Activated naive CD8-positive, alpha-beta T cell treated with anti-CD3 and anti-CD28 coated beads, Interleukin-2, amount 50 U/mL, for 24 hours (primary cell): ENCODE data around the gene BAIAP2L1.
A peak's percentile ranks its signal among the peaks of the same experiment; 100 is the strongest.

Experiments used
- ATAC-seq: fragments of 150-1000 bp; cut with Tn5 transposase; one replicate; pipeline ENCODE4 v1.10.0; 2021
- DNase-seq: peaks from one replicate; pipeline ENCODE4 v3.0.0; 2021
- H3K27ac Mint-ChIP-seq: one replicate; pipeline ENCODE4 v1.8.0; 2021; ENCODE audit warnings: mild to moderate bottlenecking, mixed read lengths
- H3K27me3 Mint-ChIP-seq: one replicate; pipeline ENCODE4 v1.8.0; 2021; ENCODE audit warnings: mixed read lengths
- H3K36me3 Mint-ChIP-seq: one replicate; pipeline ENCODE4 v1.8.0; 2021; ENCODE audit warnings: low read depth, mixed read lengths
- H3K4me1 Mint-ChIP-seq: one replicate; pipeline ENCODE4 v1.8.0; 2021; ENCODE audit warnings: mixed read lengths
- H3K4me3 Mint-ChIP-seq: one replicate; pipeline ENCODE4 v1.8.0; 2021; ENCODE audit warnings: mild to moderate bottlenecking, moderate library complexity, mixed read lengths
- H3K9me3 Mint-ChIP-seq: one replicate; pipeline ENCODE4 v1.8.0; 2021; ENCODE audit warnings: mixed read lengths

BAIAP2L1 gene

DNA sequence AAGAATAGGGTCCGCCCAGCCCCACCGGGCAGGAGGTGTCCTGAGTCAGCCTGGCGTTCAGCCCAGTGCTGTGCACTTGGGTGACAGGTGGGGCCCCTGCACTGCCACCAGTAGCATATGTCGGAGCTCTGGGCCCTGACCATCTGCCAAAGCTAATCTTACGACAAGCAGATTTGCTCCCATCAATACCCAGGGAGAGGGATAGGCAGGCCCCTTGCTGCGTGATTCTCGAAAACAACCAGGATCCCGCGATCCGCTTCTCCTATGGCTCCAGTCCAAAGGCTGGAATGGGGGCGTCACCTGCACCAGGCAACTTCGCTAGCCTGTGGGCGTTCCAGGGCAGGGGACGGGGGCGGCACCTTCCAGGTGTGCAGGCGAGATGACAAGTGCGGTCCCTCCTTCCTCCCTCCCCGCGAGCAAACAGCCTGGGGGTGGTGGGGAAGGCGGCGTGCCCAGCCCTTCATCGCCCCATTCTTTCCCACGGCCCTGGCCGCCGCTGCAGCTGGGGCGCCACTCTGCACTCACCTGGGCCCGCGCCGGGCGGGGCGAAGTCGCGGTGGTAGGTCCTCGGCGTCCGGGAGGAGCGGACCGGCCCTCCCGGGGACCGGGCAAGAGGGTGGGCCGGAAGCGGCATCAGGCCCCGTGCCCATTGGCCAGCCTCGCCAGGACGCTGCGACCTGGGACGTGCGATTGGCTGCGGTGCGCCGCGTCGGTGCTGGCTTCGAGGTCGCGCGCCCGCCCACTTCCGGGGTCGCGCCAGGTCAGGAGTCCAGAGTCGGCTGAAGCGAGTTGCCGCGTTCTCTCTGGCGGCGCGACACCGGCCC is 149.1 kb downstream of the BAIAP2L1 start, which contains the start of gene TECPR1:
TECPR1 (minus strand) TSS at position 632 of the 824 bp plus-strand sequence. CDS start 6,086 bp downstream, outside the sequence.
- H3K4me3 Mint-ChIP-seq = peak within 1 kb of the TSS; percentile 96
- H3K9me3 Mint-ChIP-seq = no peaks in the 10 kb centered on the region
- ATAC-seq (peak; percentile 98), DNase-seq (peak; percentile 92)
- H3K27ac Mint-ChIP-seq = peak within 1 kb of the TSS; percentile 93
- H3K4me1 Mint-ChIP-seq = peaks cover 55% of the 10 kb centered on the region
- no peaks in the 10 kb centered on the region for H3K27me3 Mint-ChIP-seq
- H3K36me3 Mint-ChIP-seq = peaks cover 16% of the 10 kb centered on the region

- Mint-ChIP-seq H3K4me1 (peaks cover 53% of the 10 kb centered on the region), H3K9me3 (no peaks in the 10 kb centered on the region), H3K4me3 (peak overlapping the region; percentile 96), H3K36me3 (peaks cover 10% of the 10 kb centered on the region), H3K27me3 (no peaks in the 10 kb centered on the region), H3K27ac (peak overlapping the region; percentile 93)
- ATAC-seq (no peak), DNase-seq (peak; percentile 7)
These were observed 149.7 kb downstream of the BAIAP2L1 start for GRCh38 chr7:98251231-98251600.

GRCh38 chr7:98250789-98251188 is 150.1 kb downstream of the BAIAP2L1 start:
- ATAC-seq = peak; percentile 29
- Mint-ChIP-seq H3K27ac (peak overlapping the region; percentile 93), H3K4me3 (peak overlapping the region; percentile 96), H3K4me1 (peaks cover 51% of the 10 kb centered on the region), H3K27me3 (no peaks in the 10 kb centered on the region), H3K36me3 (peaks cover 9% of the 10 kb centered on the region), H3K9me3 (no peaks in the 10 kb centered on the region)
- peak; percentile 37 for DNase-seq

GRCh38 chr7:98249106-98249505 is 151.8 kb downstream of the BAIAP2L1 start:
- Mint-ChIP-seq H3K4me1 (peaks cover 43% of the 10 kb centered on the region), H3K27ac (peak overlapping the region; percentile 73), H3K9me3 (no peaks in the 10 kb centered on the region), H3K4me3 (no peak overlapping the region), H3K27me3 (no peaks in the 10 kb centered on the region), H3K36me3 (peaks cover 9% of the 10 kb centered on the region)
- ATAC-seq = no peak
- peak; percentile 4 for DNase-seq

- Mint-ChIP-seq H3K4me1 (peaks cover 40% of the 10 kb centered on the region), H3K4me3 (no peak overlapping the region), H3K9me3 (no peaks in the 10 kb centered on the region), H3K27me3 (no peaks in the 10 kb centered on the region), H3K27ac (peak overlapping the region; percentile 64), H3K36me3 (peaks cover 9% of the 10 kb centered on the region)
- ATAC-seq = no peak
- no peak for DNase-seq
These were observed 152.7 kb downstream of the BAIAP2L1 start for GRCh38 chr7:98248156-98248555.

GRCh38 chr7:98244871-98245270 is 156.0 kb downstream of the BAIAP2L1 start:
- ATAC-seq = no peak
- peaks cover 12% of the 10 kb centered on the region for H3K36me3 Mint-ChIP-seq
- no peak for DNase-seq
- no peaks in the 10 kb centered on the region for H3K9me3 Mint-ChIP-seq
- H3K27ac Mint-ChIP-seq = no peak overlapping the region
- no peak overlapping the region for H3K4me3 Mint-ChIP-seq
- H3K27me3 Mint-ChIP-seq = no peaks in the 10 kb centered on the region
- H3K4me1 Mint-ChIP-seq = peaks cover 16% of the 10 kb centered on the region

DNA sequence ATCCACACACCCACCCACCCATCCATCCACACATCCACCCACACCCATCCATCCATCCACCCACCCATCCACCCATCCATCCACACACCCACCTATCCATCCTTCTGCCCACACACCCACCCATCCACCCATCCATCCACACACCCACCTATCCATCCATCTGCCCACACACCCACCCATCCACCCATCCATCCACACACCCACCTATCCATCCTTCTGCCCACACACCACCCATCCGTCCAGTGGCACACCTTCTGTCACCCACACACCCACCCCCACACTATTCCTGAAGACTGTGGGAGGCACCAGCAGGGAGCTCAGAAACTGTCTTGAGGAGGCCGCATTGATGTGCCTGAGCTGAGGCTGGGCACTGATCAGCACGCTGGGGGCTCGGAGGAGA is 158.0 kb downstream of the BAIAP2L1 start:
- ATAC-seq (no peak), DNase-seq (no peak)
- Mint-ChIP-seq H3K36me3 (peaks cover 7% of the 10 kb centered on the region), H3K27me3 (no peaks in the 10 kb centered on the region), H3K4me1 (peaks cover 4% of the 10 kb centered on the region), H3K4me3 (no peak overlapping the region), H3K9me3 (no peaks in the 10 kb centered on the region), H3K27ac (no peak overlapping the region)

GRCh38 chr7:98242342-98242741 is 158.5 kb downstream of the BAIAP2L1 start:
- Mint-ChIP-seq H3K36me3 (peaks cover 6% of the 10 kb centered on the region), H3K27me3 (no peaks in the 10 kb centered on the region), H3K4me1 (peaks cover 2% of the 10 kb centered on the region), H3K27ac (no peak overlapping the region), H3K9me3 (no peaks in the 10 kb centered on the region), H3K4me3 (no peak overlapping the region)
- no peak for ATAC-seq
- no peak for DNase-seq

GRCh38 chr7:98241674-98242241 is 159.1 kb downstream of the BAIAP2L1 start:
- Mint-ChIP-seq H3K36me3 (peaks cover 6% of the 10 kb centered on the region), H3K27ac (no peak overlapping the region), H3K4me1 (no peaks in the 10 kb centered on the region), H3K27me3 (no peaks in the 10 kb centered on the region), H3K9me3 (no peaks in the 10 kb centered on the region), H3K4me3 (no peak overlapping the region)
- DNase-seq (no peak), ATAC-seq (no peak)
